Measurements from ENCODE around the gene LRP1B. TPM values are rescaled to one million over a fixed set of nuclear protein-coding genes. Genes with fewer than 3 reads are reported as not detected.

The LRP1B gene
- total RNA-seq, 4 donors from 2014 or later = 3.6 to 10.1 (median 6.1) TPM

DNA sequence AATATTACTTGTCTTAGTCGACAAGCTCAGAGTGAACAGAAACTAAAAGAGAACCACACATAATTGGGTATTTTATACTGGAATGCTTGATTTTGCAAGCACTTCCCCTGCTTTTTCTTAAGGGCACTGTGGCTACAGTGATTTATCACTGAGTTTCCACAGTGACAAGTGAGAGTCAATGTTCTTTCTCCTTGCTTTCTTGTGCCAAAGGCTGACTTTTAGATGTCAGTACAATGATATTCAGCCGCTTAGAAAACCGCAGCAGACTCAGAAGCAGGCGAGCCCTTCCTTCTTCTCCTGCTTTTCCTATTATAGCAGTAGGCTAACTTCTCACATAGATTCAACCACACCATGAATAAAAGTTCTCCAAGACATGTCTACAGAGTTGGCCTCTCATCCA lies 1747.0 kb downstream of the LRP1B start:
- no peak for DNase-seq (ENCODE audit: low spot score)
- no peak for TF ChIP-seq CTCF (IDR thresholded peaks at IDR 0.05)
- ATAC-seq (ENCODE audit: low FRiP score) = no peak

DNA sequence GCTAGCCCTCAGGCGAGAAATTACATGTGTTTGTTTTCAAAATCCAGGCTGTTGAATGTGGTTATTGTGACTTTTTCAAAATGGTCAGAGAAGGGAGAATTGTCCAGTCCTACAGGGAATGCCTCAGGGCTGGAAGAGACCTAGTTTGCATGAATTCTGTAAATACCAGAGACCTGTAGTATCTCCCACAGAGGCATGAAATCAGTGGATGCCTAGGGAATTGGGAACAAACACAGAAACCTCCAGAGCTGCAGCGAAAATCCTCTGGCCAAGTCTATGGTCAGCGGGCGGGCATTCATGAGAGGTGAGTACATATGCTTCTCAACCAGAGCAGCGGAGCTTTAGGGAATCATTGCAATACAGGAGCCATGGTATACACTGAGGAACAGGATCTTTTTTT lies 1754.1 kb downstream of the LRP1B start:
- no peak for TF ChIP-seq CTCF (IDR thresholded peaks at IDR 0.05)
- DNase-seq (ENCODE audit: low spot score) (no peak), ATAC-seq (ENCODE audit: low FRiP score) (no peak)

DNA sequence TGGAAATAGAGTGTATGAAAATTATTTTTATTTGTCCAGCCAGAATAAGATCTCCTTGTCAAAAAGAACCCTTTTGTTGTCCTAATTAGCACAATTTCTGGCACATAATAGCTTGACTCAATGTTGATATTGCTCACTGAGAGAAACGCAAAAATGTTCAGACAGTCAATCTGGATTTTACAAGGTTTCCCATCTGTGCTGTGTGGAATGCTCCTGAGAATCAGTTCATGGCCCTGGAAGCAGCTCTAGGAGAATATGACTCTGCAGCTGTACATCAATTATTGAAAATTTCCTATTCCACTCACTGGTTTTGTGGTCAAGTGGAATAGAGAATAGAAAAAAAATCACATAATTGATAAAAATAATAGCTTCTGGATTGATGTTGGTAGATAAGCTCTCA lies 1767.7 kb downstream of the LRP1B start:
- DNase-seq (ENCODE audit: low spot score) (no peak), ATAC-seq (ENCODE audit: low FRiP score) (no peak)
- no peak for TF ChIP-seq CTCF (IDR thresholded peaks at IDR 0.05)

GRCh38 chr2:140362361-140362760 lies 1768.5 kb downstream of the LRP1B start:
- no peak for ATAC-seq (ENCODE audit: low FRiP score)
- no peak for TF ChIP-seq CTCF (IDR thresholded peaks at IDR 0.05)
- DNase-seq (ENCODE audit: low spot score) = no peak

GRCh38 chr2:140359056-140359771 lies 1771.6 kb downstream of the LRP1B start:
- no peak for DNase-seq (ENCODE audit: low spot score)

GRCh38 chr2:140356697-140357096 lies 1774.1 kb downstream of the LRP1B start:
- ATAC-seq (ENCODE audit: low FRiP score) (no peak), DNase-seq (ENCODE audit: low spot score) (no peak)
- no peak for TF ChIP-seq CTCF (IDR thresholded peaks at IDR 0.05)

More at GRCh38 chr2:140359056-140359771, 1771.6 kb downstream of the LRP1B start:
- no peak for ATAC-seq (ENCODE audit: low FRiP score)
- TF ChIP-seq CTCF (IDR thresholded peaks at IDR 0.05) = no peak

- DNase-seq (ENCODE audit: low spot score) = no peak
- ATAC-seq (ENCODE audit: low FRiP score) = no peak
- TF ChIP-seq CTCF (IDR thresholded peaks at IDR 0.05) = no peak
Measured at GRCh38 chr2:140355511-140356090, 1775.2 kb downstream of the LRP1B start.

Data from omental fat pad (tissue), 4 donors.